ENCODE data around the gene NOXRED1.

Gene NOXRED1

GRCh38 chr14:77376771-77377501 lies 46.4 kb downstream of the NOXRED1 start, which contains the start of the genes SAMD15 and TMED8:
Gene SAMD15 (plus strand): TSS chr14:77377379. CDS start chr14:77377419, 40 bp downstream.
Gene TMED8 (minus strand): TSS chr14:77377094. CDS start chr14:77377053, 41 bp downstream.
- Histone ChIP-seq H3K27me3 (replicated peaks) (no peaks in the 10 kb centered on the region), H3K4me3 (ENCODE audit: low read depth, low read length) (peak within 1 kb of the TSS; percentile 89), H3K36me3 (replicated peaks) (no peaks in the 10 kb centered on the region), H3K27ac (peak within 1 kb of the TSS; percentile 73)
- TF ChIP-seq, protein P1, sequence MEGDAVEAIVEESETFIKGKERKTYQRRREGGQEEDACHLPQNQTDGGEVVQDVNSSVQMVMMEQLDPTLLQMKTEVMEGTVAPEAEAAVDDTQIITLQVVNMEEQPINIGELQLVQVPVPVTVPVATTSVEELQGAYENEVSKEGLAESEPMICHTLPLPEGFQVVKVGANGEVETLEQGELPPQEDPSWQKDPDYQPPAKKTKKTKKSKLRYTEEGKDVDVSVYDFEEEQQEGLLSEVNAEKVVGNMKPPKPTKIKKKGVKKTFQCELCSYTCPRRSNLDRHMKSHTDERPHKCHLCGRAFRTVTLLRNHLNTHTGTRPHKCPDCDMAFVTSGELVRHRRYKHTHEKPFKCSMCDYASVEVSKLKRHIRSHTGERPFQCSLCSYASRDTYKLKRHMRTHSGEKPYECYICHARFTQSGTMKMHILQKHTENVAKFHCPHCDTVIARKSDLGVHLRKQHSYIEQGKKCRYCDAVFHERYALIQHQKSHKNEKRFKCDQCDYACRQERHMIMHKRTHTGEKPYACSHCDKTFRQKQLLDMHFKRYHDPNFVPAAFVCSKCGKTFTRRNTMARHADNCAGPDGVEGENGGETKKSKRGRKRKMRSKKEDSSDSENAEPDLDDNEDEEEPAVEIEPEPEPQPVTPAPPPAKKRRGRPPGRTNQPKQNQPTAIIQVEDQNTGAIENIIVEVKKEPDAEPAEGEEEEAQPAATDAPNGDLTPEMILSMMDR (IDR thresholded peaks at IDR 0.05; ENCODE audit: low read depth, low read length, missing control alignments): peak; percentile 6
- DNase-seq: peak; percentile 82
- in situ Hi-C loops (cut with HindIII; ENCODE audit: low pct_ligation_motif_present, low sequenced_read_pairs): no loop called here

DNA sequence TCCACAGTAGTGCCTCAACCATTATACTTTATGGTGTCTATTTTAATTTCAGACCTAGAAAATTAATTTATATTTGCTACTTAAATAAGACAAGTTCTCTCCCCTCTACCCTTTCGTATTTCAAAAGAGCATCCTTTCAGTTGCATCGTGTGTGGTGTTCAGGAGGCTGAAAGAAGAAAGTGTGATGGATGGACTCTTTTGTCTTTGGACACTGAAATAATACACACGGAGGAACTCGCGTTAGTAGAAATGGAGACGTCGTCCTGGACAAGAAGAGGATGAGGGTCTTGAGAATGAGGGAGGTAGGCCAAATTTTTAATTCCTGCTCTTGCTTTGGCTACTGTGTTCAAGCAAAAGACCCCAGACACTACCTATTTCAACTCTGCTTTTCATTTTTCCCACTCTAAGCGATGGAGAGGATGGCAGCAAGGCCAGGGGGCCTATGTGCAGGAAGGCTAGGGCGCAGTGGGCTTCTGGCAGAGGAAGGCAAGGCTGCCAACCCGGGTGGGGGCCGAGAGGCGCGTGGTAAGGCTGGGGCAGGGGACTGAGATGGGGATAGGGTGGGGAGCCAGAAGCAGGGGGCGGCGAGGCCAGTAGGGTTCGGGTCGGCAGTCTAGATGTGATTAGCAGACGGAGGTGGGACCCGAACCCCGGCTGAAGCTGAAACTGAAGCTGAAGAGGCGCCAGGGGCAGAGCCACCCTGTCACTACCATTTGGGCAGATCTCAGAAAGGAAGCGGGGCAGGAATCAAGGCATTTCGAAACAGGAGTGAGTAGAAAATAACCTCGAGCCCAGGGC lies 47.2 kb downstream of the NOXRED1 start:
- Histone ChIP-seq H3K36me3 (replicated peaks) (no peaks in the 10 kb centered on the region), H3K27me3 (replicated peaks) (no peaks in the 10 kb centered on the region), H3K27ac (peak overlapping the region; percentile 73), H3K4me3 (ENCODE audit: low read depth, low read length) (peak overlapping the region; percentile 89)
- TF ChIP-seq, protein P1 (IDR thresholded peaks at IDR 0.05; ENCODE audit: low read depth, low read length, missing control alignments): no peak
- DNase-seq: peak; percentile 7
- in situ Hi-C loops (cut with HindIII; ENCODE audit: low pct_ligation_motif_present, low sequenced_read_pairs): no loop called here

DNA sequence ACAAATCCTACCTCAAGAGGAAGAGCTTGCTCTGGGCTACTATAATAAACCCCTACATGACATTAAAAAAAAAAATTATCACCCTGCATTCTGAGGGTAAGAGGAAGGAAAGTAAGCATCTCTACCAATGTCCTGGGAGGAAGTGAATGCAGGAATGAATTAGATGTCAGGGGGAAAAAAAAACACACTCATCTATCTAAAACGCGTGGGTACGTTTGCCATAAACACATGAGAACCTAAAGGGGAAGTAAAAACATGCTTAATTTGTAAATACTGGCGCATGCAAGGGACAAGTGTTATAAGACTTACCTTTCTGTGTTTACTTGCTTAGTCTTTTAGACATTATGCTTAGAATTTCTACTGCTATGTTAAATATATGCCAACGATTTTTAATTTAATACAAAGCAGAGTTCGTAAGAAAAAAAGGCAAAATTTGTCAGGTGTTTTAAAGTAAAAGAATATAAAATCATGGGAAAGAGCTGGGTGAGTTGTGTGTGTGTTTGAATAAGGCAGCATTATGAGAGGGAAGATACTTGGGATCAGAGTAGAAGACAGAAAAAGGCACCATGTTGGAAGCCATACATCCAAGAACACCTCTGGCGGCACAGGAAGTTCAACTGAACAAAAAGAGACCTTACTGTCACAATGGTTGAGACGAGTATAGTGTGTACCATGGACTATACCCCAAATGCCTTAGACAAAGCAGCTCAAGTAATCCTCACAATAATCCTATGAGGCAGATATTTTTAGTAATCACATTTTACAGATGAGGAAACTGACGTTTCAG lies 48.0 kb downstream of the NOXRED1 start:
- Histone ChIP-seq H3K27ac (no peak overlapping the region), H3K4me3 (ENCODE audit: low read depth, low read length) (no peak overlapping the region), H3K36me3 (replicated peaks) (no peaks in the 10 kb centered on the region), H3K27me3 (replicated peaks) (no peaks in the 10 kb centered on the region)
- in situ Hi-C loops (cut with HindIII; ENCODE audit: low pct_ligation_motif_present, low sequenced_read_pairs): no loop called here
- TF ChIP-seq, protein P1 (IDR thresholded peaks at IDR 0.05; ENCODE audit: low read depth, low read length, missing control alignments): no peak
- no peak for DNase-seq

DNA sequence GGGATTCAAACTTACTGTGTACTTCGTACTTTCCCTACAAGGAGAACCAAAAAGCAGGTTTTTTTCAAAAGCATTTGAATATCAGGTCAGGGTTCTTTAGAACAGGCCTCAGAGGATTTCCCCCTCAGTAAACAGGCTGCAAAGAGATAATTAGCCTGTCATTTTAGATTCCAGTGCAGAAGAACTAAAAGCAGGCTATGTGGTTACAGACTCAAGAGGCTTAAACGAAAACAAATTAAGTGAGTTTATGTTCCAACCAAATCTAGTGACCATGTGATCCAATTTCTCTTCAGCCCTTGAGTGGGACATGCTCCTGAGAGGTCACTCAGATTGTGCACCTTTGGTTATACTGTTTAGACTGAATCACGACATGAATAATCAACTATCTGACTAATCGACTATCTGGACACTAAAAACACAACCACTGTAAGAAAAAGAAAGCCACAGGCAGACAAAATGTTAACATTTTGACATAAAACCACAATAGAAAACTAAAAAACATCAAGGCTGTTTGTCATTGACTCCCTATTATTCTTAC lies 51.0 kb downstream of the NOXRED1 start:
- TF ChIP-seq, protein P1 (IDR thresholded peaks at IDR 0.05; ENCODE audit: low read depth, low read length, missing control alignments): no peak
- H3K27ac ChIP-seq: no peak overlapping the region
- no peaks in the 10 kb centered on the region for H3K27me3 ChIP-seq (replicated peaks)
- no peak overlapping the region for H3K4me3 ChIP-seq (ENCODE audit: low read depth, low read length)
- peak; percentile 20 for DNase-seq
- H3K36me3 ChIP-seq (replicated peaks): no peaks in the 10 kb centered on the region
- in situ Hi-C loops (cut with HindIII; ENCODE audit: low pct_ligation_motif_present, low sequenced_read_pairs): no loop called here

GRCh38 chr14:77369285-77369684 lies 54.0 kb downstream of the NOXRED1 start:
- no peak for DNase-seq
- TF ChIP-seq, protein P1 (IDR thresholded peaks at IDR 0.05; ENCODE audit: low read depth, low read length, missing control alignments): no peak
- in situ Hi-C loops (cut with HindIII; ENCODE audit: low pct_ligation_motif_present, low sequenced_read_pairs): no loop called here

More at GRCh38 chr14:77369285-77369684, 54.0 kb downstream of the NOXRED1 start:
- H3K27me3 ChIP-seq (replicated peaks): no peaks in the 10 kb centered on the region
- no peak overlapping the region for H3K27ac ChIP-seq
- H3K36me3 ChIP-seq (replicated peaks): no peaks in the 10 kb centered on the region
- no peak overlapping the region for H3K4me3 ChIP-seq (ENCODE audit: low read depth, low read length)
